Testis (tissue), 3 donors: ENCODE measurements around the gene SNX1. TPM values are rescaled to one million over a fixed set of nuclear protein-coding genes. Genes with fewer than 3 reads are reported as not detected.

Source experiments
- DNase-seq: peaks from one replicate; pipeline ENCODE4 v3.0.0-alpha.2; 2019
- H3K27ac ChIP-seq, 2 donors: fragments of 200-600 bp; sonication (generic); one replicate each; pipeline ENCODE4 v1.5.1; 2019
- H3K27me3 ChIP-seq: fragments of 200-600 bp; sonication (generic); one replicate; pipeline ENCODE4 v1.5.1; 2019
- H3K36me3 ChIP-seq: fragments of 200-600 bp; sonication (generic); one replicate; pipeline ENCODE4 v1.5.1; 2017; ENCODE audit warnings: low read depth; ENCODE audit errors: missing control alignments
- H3K4me1 ChIP-seq: fragments of 200-600 bp; sonication (generic); one replicate; pipeline ENCODE4 v1.5.1; 2019
- H3K4me3 ChIP-seq, 2 donors: fragments of 200-600 bp; sonication (generic); one replicate each; pipeline ENCODE4 v1.5.1; 2017 to 2019
- H3K9me3 ChIP-seq: fragments of 200-600 bp; sonication (generic); one replicate; pipeline ENCODE4 v1.5.1; 2017
- POLR2A ChIP-seq: fragments of 450-650 bp; IDR thresholded peaks from one replicate; pipeline ENCODE4 v1.6.1; 2017; ENCODE audit warnings: antibody characterized with exemption, mild to moderate bottlenecking, moderate library complexity
- WGBS, 2 donors: methylation state at CpG; one replicate each; pipeline ENCODE4 v1.1.5; 2018; 5-methylcytosine and 5-hydroxymethylcytosine counted together
- intact Hi-C: fragments of 100-400 bp; cut with DNase I; formaldehyde crosslinking; loops from one replicate; pipeline ENCODE4 v1.15.1; 2023; ENCODE audit warnings: low total_unique reads
- polyA plus RNA-seq: library from polyadenylated mRNA; stranded (reverse); fragments of 350-450 nt; fragmentation: Illumina TruSeq; extraction: RNeasy Lipid Tissue Mini Kit (QIAGEN cat#74804); gene quantifications from one replicate; pipeline ENCODE4 v1.2.3, GENCODE V29; 2014; ENCODE audit warnings: low read depth, low replicate concordance; ENCODE audit not compliant: insufficient read depth
- total RNA-seq, 2 donors: library from RNA; depleted of rRNA; stranded (reverse); fragments of >200 nt; gene quantifications; one replicate each; pipeline ENCODE4 v1.2.3, GENCODE V29; 2016
- TF ChIP-seq, protein P1 (sequence below), 3 experiments: fragments of 450-650 bp in 2 of 3; fragments of 200-600 bp in 1 of 3; sonication (generic) in 1 of 3; IDR thresholded peaks; one replicate each; pipeline ENCODE4 v1.5.1; 2016 to 2019; ENCODE audit warnings: antibody characterized with exemption in 3 of 3, mild to moderate bottlenecking in 2 of 3, moderate library complexity in 1 of 3

SNX1 gene
- total and polyA plus RNA-seq, 3 donors from 2014 or later: 79.1 to 93.1 (median 86.0) TPM

DNA sequence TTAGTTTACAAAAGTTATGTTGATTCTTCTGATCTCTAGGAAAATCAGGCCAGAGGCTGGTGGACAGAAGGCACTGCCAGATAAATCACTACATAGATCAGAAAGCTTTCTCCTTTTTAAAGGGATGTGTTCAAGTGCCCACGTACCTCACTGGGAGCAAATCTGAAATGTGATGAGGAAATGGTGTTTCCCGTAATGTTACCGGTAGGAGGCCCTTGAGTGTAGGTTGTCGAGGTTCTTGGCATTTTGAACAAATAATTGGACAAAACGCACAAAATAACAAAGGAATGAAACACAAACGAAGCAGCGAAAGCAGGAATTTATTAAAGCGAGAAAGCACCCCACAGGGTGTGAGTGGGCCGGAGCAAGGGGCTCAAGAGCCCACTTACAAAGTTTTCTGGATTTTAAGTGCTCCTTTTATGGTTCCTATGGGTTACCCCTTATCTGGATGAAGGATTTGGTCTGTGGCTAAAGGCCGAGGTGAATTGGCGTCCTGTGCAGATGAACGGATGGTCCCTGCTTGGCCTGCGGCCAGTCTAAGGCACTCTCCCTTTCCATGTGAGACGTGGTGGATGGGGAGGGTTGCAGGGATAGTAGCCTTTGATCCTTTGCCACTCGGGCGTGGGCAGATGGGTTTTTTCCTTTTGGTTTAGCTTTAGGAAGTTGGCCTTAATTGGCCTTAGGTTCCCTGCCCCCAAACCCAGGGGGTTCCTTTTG, 1.0 kb downstream of the SNX1 start:
- peaks cover 25% of the 10 kb centered on the region for H3K4me1 ChIP-seq
- intact Hi-C loops: loop anchor here (5.0 kb wide), 1 partner anchor 55 kb away; the partner anchor contains the start of gene SNX22
- DNase-seq: no peak

DNA sequence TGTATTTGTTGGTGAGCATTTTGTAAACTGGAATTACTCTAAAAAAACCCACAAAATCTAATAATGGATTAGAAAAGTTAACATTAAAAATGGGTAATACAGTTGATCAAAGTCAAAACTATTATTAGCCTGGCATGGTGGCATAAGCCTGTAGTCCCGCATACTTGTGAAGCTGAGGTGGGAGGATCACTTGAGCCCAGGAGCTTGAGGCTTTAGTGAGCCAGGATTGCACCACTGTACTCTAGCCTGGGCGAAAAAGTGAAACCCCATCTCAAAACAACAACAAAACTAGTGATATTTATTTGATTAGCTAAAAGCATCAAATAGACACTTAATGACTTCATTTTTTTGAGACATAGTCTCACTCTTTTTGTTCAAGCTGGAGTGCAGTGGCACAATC, 3.6 kb downstream of the SNX1 start:
- H3K27ac ChIP-seq: no peak overlapping the region
- no peaks in the 10 kb centered on the region for H3K36me3 ChIP-seq
- no peaks in the 10 kb centered on the region for H3K27me3 ChIP-seq
- TF ChIP-seq, protein P1, sequence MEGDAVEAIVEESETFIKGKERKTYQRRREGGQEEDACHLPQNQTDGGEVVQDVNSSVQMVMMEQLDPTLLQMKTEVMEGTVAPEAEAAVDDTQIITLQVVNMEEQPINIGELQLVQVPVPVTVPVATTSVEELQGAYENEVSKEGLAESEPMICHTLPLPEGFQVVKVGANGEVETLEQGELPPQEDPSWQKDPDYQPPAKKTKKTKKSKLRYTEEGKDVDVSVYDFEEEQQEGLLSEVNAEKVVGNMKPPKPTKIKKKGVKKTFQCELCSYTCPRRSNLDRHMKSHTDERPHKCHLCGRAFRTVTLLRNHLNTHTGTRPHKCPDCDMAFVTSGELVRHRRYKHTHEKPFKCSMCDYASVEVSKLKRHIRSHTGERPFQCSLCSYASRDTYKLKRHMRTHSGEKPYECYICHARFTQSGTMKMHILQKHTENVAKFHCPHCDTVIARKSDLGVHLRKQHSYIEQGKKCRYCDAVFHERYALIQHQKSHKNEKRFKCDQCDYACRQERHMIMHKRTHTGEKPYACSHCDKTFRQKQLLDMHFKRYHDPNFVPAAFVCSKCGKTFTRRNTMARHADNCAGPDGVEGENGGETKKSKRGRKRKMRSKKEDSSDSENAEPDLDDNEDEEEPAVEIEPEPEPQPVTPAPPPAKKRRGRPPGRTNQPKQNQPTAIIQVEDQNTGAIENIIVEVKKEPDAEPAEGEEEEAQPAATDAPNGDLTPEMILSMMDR (IDR thresholded peaks at IDR 0.05): no peak
- TF ChIP-seq POLR2A: no peak
- WGBS, 2 donors: 70 to 84% methylated on average over 2 of the region's 2 CpGs
- H3K9me3 ChIP-seq: no peaks in the 10 kb centered on the region
- H3K4me1 ChIP-seq: peaks cover 16% of the 10 kb centered on the region
- H3K4me3 ChIP-seq: no peak overlapping the region
- intact Hi-C loops: loop anchor here (5.0 kb wide), 1 partner anchor 53 kb away; the partner anchor contains the start of gene SNX22
- DNase-seq: no peak

More for the DNA sequence above, 1.0 kb downstream of the SNX1 start:
- Histone ChIP-seq H3K27me3 (no peaks in the 10 kb centered on the region), H3K9me3 (no peaks in the 10 kb centered on the region), H3K36me3 (no peaks in the 10 kb centered on the region), H3K4me3 (peak overlapping the region; percentile 81 to 97), H3K27ac (peak overlapping the region; percentile 79 to 90)
- TF ChIP-seq POLR2A: no peak
- TF ChIP-seq, protein P1 (IDR thresholded peaks at IDR 0.05): no peak
- WGBS, 2 donors: 1 to 2% methylated on average over 16 of the region's 16 CpGs

DNA sequence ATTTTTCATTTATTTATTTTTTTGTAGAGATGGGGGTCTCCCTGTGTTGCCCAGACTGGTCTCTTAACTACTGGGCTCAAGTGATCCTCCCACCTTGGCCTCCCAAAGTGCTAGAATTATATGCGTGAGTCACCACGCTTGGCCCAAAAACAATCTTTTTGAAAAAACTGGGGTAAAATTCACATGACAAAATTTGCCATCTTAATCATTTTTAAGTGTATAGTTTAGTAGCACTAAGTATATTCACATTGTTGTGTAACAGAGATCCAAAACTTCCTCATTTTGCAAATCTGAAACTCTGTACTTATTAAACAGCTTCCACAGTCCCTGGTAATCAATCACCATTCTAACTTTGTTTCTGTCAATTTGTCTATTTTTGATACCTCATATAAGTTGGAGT, 5.2 kb downstream of the SNX1 start:
- intact Hi-C loops: no loop called here
- DNase-seq: no peak
- no peaks in the 10 kb centered on the region for H3K36me3 ChIP-seq
- TF ChIP-seq POLR2A: no peak
- TF ChIP-seq, protein P1 (IDR thresholded peaks at IDR 0.05): no peak
- H3K9me3 ChIP-seq: no peaks in the 10 kb centered on the region
- H3K4me3 ChIP-seq: no peak overlapping the region
- peaks cover 8% of the 10 kb centered on the region for H3K4me1 ChIP-seq
- no peak overlapping the region for H3K27ac ChIP-seq
- H3K27me3 ChIP-seq: no peaks in the 10 kb centered on the region
- WGBS, 2 donors: 85 to 87% methylated on average over 2 of the region's 2 CpGs

DNA sequence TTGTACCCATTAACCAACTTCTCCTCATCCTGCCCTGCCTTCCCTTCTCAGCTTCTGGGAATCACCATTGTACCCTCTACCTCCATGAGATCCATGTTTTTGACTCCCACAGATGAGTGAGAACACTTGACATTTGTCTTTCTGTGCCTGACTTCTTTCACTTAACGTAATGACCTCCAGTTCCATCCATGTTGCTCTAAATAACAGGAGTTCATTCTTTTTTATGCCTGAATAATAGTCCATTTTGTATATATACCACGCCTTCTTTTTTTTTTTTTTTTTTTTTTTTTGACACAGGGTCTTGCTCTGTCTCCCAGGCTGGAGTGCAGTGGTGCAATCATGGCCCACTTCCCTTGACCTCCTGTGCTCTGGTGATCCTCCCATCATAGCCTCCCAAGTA, 6.7 kb downstream of the SNX1 start:
- Histone ChIP-seq H3K4me3 (no peak overlapping the region), H3K36me3 (no peaks in the 10 kb centered on the region), H3K27ac (no peak overlapping the region), H3K9me3 (no peaks in the 10 kb centered on the region), H3K4me1 (peaks cover 7% of the 10 kb centered on the region), H3K27me3 (no peaks in the 10 kb centered on the region)
- WGBS, 2 donors: 84 to 89% methylated on average over 2 of the region's 2 CpGs
- TF ChIP-seq, protein P1 (IDR thresholded peaks at IDR 0.05): no peak
- TF ChIP-seq POLR2A: no peak
- DNase-seq: no peak
- intact Hi-C loops: no loop called here
